Islet precursor cell (in vitro differentiated cells): ENCODE results near the gene KIAA0930.
A peak's percentile ranks its signal among the peaks of the same experiment; 100 is the strongest.

Experiments
- DNase-seq: peaks from one replicate; pipeline ENCODE4 v3.0.0-alpha.2; 2018

Gene KIAA0930

DNA sequence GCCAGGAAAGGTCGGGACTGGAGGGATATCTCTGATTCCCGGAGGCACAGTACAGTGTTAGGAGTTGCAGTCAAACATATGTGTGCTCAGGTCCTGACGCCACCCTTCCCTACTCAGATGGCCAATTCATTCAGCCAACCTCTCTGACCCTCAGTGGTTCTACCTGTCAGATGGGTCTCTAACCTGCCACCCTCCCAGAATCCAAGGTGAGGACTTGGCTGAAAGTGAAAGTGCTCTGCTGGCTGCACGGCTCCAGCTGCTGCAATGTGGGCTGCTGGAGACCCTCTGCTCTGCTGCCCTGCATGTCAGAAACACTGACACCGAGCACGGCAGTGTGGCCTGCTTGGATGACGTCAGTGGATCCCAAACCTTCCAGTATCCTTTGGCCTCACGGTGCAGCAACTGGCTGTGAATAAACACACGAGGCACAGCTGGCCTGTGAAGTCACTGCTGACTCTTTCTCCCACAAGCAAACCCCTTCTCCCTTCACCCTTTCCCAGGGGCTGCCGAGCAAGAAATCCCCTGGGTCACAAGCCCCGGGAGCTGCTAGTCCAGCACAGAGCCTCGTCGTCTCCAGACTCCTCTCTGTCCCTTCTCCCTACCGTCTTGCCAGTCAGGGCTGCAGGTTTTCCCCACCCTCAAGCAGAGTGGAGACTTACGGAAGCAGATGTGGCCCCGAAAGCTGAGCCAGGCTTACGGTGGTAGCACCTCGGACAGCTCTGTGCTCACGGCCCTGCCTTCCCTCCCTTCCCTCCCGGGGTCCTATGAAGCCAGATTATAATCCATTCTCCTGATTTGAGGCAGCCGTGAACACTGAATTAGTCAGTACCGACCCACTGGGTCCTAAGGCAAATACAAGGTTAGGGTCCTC lies 24.3 kb downstream of the KIAA0930 start:
- peak; percentile 75 for DNase-seq

DNA sequence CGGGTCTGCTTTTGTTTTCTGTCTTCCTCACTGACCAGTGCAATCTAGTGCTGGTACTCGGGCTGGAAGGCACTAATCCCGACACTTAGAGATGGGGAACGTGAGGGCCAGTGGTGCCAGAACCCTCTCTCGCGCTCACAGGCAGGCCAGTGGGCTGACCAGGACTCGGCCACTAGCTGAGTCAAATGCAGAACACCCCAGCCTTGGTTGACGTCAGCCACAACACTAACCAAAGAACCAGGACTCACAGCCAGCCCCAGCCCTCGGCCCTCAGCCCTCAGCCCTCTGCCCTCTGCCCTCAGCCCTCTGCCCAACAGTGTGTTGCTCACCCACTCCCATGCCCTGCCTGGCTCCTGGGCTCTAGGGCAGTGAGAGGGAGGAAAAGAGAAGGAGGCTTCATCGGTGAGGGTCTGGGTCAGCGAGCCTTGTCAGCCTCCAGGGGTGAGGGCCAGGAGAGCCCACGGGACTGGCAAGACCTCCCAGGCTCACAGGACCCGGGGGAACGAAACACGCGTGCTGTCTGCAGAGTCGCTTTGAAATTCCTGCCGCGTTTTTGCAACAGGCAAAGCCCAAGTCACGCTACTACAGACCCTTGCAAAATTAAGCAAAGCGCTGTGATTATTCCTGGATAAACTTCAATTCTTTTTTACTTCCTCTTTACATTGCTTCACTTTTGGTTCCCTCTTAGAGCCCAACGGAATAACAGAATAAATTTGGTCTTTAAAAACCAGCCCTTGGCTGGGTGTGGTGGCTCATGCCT lies 27.5 kb downstream of the KIAA0930 start:
- DNase-seq: peak; percentile 81

DNA sequence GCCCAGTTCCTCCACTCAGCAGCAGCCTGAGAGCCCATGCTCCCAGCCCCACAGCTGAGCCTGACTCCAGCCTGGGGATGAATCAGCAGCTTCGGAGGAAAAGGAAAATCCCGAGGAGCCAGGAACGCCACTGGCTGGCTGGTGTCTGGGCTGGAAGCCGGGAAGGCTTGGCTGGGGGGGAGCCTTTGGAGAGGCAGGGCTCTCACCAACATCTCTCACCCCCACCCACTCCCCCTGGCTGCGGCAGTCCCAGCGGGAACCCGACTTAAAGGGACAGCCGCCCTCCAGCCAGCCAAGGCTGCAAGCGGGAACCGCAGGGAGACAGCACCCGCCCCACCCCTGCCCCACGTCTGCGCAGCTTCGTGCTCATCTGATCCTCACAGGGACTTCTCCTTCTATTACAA lies 28.4 kb downstream of the KIAA0930 start:
- peak; percentile 95 for DNase-seq

DNA sequence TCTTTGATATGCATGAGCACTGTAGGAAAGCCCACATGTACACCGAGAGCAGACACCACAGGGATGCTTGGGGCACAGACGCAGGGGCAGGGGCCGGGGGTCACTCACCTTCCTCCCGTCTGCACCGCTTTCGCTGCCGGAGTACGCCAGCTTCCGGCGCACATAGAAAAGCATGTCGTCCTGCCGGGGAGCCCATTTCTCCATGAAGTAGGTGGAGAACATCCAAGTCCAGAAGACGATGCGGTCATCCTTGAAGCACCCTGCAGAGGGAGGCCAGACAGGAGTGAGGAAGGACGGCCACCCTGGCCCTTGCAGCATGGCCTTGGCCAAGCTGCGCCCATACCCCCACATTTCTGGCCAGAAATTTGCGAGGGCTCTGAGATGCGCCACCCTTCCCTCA lies 28.8 kb downstream of the KIAA0930 start:
- DNase-seq: no peak

DNA sequence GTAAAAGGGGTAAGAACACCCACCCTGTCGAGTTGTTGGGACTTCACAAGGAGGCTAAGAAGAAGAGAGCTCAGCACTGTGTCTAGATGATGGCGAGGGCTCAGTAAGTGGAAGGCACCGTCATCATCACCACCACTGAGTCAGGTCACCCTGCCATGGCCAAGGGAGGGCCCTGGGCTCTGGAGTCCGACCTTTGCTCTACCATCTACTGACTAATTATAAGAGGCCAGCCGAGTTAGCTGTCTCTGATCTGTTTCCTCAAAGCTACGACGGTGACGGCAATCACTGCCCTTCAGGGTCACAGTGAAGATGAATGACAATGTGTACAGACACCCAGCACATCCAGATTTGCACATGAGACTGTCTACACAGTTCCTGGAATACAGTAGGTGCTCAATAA lies 29.3 kb downstream of the KIAA0930 start:
- DNase-seq: no peak

DNA sequence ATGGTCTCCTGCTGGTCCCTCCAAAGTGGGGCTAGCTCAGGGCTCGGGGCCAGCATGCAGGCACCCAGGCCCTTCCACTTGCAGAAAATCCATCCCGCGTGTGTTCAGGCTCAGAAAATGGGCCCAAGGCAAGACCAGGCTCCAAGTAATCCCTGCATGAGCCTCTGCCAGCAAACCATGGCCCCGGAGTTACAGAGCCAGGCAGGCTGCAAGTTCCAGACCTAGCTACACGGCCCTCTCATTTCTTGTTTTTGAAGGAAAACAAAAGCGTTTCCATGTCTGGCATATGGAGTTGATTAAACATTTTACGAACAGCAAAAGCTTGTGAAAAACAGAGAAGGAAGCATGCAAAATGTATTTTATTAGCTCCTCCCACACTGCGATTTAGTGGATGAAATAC lies 29.7 kb downstream of the KIAA0930 start:
- DNase-seq: no peak

DNA sequence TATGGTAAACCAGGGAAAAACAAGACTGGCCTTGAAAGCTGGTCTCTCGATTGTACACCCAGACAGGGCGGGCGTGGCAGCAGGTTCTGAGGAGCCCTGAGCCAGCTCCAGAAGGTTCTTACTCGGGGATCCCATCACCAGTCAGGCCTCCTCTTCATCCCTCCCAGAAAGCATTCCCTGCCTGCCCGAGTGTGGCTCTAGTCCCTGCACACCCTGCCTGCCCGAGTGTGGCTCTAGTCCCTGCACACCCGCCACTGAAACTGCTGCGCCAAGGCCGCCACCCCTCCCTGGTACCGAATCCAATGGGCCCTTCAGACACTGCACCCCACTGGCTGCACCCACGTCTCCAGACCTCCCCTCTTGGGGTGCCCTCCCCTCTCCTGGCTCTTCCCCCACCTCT lies 30.1 kb downstream of the KIAA0930 start:
- DNase-seq: no peak

DNA sequence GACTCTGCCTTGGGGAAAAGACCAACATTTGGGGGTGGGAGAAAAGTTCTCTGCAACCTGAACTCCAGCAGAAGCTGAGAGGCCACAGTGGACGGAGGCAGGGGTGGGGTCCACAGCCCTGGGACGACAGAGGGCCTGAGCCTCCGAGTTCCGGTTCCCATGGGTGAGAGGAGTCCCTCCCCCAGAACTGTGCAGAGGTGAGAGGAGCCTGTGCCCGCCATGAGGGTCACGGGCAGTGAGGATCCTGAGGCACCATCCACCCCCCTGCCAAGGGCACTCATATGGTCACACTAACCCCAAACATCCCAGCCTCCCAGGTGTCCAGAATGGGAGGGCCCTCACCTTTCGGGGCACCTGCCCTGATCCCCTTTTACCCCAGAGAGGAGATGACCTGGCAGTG lies 30.5 kb downstream of the KIAA0930 start:
- no peak for DNase-seq

DNA sequence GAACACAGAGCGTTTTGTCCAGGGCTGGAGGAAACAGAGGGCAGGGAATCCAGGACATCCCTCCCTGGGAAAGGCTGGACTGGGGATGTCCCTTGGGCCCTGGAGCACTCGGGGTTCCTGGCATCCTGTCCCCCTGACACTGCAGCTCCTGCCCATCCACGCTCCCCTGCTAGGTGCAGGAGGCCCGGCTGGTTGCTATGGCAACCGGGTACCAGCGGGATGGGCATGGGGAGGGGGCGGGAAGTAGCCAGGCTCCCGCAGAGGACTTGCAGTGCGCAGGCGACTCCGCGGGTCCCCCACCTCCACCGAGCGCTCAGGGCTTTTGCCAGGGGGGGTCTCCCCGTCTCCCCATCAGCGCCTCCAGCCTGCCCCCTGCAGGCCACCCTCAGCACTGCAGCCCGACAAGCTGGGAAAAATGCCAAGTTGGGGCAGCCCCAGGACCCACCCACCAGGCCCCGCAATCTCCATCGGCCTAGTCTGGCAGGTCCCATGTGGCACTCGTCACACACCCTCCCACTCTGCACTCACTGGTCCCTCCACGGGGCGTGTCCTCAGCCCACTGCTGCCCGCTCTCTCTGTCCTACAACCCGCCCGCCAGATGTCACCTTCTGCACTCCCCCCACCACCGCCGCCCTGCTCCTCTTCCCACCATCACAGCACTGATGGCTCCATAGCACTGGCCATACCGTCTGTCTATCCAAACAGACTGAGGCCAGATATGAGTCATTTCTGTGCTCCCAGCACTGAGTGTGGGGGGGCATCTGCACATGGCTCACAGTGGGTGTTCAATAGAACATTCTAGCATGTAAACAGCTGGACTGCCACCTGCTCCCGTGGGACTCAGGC lies 31.5 kb downstream of the KIAA0930 start:
- DNase-seq: no peak

DNA sequence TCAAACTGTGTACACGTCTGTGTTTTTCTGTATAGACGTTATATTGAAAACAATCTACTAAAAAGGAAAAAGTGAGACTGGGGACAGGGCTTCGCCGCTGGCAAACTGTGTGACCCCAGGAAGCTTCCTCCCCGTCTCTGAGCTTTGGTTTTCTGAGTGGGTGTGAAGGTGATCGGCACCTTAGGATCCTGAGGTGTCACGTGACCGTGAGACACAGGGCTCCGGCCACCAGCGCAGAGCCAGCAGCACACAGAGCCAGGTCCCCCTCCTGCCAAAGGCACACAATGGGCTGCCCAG lies 32.0 kb downstream of the KIAA0930 start:
- no peak for DNase-seq

DNA sequence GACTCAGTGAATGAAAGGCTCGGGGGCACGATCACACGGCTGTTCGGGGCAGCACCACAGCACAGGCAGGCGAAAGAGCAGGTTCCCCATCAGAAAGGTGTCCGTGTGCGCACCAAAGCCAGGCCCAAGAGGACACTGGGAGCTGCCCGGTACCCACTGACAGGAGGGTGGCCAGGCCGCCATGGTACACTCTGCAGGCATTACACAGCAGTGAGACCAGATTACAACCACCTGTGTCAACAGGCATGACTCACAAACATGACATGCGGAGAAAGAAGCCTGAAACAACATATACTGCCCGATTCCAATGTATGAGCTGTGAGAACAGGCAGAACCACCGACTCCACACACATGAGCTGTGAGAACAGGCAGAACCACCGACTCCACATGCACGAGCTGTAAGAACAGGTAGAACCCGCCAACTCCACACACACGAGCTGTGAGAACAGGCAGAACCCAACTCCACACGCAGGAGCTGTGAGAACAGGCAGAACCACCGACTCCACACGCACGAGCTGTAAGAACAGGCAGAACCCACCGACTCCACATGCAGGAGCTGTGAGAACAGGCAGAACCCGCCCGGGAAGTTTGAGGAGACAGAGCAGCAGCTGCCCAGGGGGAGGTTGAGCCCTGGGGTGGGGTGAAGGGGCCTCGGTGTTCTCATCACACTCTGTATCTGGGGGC lies 32.6 kb downstream of the KIAA0930 start:
- DNase-seq: peak; percentile 79

DNA sequence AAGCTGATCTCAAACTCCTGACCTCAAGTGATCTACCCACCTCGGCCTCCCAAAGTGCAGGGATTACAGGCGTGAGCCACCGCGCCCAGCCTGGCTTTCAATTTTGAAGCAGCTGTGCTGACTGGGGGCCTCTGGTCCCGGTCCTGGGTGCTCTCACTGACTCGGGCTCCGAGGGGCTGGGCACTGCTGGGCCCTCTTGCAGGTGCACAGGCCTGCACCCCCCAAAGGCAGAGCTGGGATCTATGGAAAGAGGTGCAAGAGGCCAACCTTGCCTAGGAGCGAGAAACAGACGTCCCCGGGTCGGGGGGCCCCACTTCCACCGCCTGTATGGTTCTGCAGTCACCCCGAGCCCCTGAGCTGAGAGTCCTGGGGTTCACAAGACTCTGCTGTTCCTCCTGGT lies 33.2 kb downstream of the KIAA0930 start:
- no peak for DNase-seq

DNA sequence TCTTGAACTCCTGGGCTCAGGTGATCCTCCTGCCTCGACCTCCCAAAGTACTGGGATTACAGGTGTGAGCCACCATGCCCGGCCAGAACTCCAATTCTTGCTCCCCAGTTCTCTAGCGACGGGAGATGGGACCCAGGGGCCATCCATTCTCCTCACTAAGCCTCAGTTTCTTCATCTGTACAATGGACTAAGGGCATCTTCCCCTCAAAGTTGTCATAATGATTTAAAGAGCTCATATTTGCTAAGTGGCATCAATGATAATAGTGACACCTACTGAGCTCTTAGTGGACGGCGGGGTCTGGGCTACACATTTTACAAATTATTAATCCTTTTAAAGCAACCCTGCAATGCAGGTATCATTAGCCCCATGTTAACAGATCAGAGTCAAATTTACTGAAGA lies 34.5 kb downstream of the KIAA0930 start:
- DNase-seq: no peak

DNA sequence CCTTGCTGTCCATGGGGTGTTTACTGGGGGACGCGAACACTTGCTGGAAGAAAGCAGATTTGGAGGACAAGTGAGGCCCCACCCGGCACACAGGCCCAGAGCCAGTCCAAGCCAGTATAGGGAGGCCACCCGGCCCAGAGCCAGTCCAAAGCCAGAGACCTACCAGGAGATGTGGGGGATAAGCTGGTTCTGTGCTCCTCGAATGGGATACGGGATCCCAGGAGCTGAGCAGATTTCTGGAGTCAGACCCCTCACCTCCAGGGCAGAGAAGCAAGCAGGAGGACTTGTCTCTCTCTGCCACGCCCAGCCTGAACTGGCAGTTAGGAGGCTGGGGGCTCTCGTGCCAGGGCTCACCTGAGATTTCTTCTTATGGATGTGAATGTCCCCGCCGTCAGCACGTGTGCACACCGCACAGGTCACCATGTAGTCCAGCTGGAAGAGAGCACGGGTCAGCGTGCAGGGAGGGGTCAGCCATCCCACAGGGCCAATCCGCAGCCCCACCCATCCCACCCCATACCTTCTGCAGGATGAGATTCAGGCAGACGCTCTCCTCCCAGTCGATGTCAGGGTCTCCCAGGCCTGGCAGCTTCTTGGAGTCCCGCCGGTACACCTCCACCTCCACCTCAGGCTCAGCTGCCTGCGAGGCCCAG lies 35.3 kb downstream of the KIAA0930 start:
- DNase-seq: peak; percentile 42

DNA sequence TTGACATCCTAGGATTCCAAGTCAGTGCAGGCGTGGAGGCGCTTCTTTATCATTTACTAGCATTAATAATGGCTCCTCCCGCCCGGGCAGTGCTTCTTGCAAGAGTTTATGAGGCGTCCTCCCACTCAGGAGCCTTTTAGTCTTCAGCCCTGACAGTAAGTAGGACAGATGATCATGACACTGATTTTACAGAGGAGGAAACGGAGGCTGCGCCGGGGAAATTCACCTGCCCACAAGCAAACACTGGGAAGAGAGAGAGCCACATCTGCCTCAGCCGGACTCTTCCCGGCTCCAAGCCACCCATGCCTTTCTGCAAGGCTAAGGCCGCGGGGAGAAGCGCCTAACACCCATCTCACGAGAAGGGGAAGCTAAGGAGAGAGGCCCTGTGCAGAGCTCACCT lies 35.9 kb downstream of the KIAA0930 start:
- no peak for DNase-seq

DNA sequence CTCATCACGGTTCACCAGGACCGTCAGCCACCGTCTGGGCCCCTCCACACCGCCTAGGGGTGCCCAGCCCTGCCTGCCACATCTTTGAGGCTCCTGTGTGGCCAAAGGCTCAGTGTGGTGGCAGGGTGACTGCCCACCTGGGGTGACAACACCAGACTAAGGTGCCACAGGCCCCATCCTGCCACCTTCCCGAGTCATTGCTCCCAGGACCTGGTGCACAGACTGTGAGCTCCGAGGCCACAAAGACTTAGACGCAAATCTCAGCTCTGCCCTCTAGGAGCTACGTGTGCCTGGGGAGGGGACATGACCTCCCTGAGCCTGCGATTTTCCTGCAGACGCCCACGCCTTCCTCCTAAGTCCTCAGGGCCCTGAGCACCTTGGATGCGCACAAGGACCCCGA lies 36.5 kb downstream of the KIAA0930 start:
- DNase-seq: no peak

DNA sequence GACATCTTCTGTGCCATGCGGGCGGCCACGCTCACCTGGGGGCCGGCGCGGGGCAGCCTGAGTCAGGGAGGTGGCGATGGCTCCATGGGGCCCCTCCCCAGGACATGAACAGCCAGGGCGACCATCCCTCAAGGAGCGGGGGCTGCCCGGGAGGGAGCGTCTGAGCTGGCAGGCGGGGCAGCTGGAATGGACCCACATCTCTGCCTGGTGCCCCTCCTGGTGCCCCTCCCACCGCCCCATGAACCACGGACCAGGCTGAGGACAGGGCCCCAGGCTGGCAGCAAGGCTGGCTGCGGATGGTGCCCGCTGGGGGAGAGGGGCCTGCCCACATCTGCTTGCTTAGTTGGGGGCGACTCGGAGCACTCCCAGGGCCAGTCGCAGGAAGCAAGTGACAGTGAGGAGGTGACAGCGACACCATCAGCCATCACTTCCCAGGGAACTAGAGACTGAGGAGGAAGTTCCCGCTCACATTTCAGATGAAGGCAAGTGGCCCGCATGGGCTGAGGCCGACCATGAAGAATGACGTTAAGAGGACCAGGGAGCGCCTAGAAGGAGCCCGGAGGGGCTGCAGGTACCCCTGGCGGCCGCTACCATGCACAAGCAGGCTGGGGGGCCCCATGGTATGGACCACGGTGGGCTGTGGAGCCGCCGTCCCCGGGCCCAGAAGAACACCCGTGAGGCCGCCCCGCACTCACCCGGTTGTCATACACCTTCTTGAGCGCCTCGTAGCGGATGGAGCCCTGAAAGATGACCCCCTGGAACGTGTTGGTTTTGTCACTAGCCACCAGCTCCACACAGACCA lies 37.3 kb downstream of the KIAA0930 start:
- DNase-seq: no peak

DNA sequence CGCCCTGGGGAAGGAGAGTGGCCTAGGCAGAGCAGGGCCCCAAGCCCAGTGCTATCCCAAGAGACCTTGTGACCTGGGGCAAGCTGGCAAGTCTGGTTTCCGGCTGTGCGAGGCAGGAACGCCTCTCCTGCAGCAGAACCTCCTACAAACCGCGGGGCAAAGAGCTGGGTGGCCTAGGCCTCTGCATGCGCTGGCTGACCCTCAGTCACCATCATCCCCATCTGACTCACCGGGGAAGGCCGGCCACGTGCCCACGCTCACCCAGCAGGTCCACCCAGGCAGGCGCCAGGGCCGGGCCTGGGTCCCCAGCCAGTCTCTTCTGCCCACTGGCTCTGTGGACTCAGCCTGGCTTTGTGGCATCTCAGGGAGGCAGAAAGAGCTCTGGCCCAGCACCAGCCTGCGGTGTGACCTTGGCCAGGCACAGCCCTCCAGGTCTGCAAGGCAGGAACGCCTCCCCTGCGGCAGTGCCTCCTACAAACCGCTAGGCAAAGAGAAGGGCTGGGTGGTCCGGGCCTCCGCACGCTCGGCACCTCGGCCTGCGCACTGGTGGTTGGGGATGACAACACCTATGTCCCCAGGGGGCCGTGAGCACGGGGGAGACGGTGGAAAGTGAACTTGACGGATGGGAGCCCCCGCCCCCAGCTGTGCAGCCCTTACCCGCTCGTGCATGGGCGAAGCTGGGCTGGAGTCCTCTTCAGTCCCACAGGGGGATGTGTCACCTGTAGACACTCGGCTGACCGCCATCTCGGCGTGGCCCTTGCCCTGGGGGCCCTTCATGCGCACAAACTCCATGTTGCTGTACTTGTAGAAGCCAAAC lies 38.2 kb downstream of the KIAA0930 start:
- no peak for DNase-seq

DNA sequence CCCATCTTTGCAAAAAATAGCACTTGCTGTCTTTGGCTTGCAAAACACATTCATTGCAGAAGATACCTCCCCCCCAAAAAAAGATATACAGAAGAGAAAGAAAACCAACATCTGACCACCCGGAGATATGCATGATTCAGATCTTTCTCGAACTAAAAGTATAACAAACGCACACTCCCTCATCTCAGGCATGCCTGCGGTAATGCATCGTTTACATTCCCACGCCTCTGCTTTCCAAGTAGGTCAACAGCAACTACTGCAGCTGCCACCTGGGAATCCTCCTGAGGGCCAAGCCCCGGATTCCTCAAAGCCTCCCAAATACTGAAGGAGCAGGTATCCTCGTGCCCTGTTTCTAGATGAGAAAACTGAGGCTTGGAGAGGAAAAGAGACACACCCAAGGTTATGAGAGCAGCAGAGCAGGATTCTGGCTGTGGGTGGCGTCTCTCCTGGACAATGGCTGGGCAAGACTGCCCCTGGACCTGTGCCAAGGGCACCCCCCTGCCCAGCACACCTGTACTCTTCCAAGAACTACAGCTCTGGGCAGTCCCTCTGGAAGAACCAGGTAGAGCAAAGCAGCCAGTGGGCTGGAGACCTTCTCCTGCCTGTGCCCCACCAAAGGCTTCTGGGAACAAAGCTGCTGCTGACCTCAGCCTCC lies 38.9 kb downstream of the KIAA0930 start:
- DNase-seq: peak; percentile 67

DNA sequence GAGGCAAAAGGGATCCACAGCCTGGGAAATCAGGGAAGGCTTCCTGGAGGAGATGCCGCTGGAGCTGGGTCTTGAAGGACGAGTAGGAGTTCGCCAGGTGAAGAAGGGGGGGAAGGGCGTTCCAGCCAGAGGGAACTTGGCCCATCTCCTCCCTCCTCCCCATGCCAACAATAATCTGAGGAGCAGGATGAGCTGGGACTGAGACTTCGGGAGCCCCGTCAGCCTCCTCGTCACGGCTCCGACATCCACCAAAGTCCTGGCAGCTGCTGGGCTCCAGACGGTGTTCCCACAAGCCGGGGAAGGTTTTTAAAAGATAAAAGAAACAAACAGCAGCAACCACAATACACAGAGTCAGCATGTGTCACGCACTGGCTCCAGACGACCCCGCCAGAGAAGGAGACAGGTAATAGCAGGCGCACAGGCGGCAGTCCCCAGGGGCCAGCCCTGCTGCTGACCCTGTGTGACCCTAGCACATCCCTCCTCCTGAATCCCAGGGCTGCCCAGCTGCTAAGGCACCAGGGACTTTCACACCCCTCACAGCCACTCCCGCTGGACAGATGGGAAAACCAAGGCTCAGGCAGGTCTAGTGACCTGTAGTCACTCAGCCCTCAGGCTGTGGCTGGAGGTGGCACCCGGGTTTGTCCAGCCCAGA lies 39.7 kb downstream of the KIAA0930 start:
- peak; percentile 87 for DNase-seq
